HCT116 (cell line): ENCODE data around the gene TMEM237. TPM values are rescaled to one million over a fixed set of nuclear protein-coding genes. Genes with fewer than 3 reads are reported as not detected.
A peak's percentile ranks its signal among the peaks of the same experiment; 100 is the strongest.

Source experiments
- ATAC-seq: fragments of 200-7000 bp; cut with Tn5 transposase; 2 replicates; pipeline ENCODE4 v1.9.1; 2020; ENCODE audit warnings: mild to moderate bottlenecking, moderate library complexity
- BruUV-seq: library from RNA; stranded (reverse); fragments of 400-500 nt; replicated peaks from 2 replicates; lab custom pipeline; 2021; lab: Mats Ljungman, UMichigan
- CTCF ChIA-PET: fragments of 300-600 bp; sonication (Branson Sonifier 250); formaldehyde crosslinking; loops from one replicate; lab custom pipeline; 2021; ENCODE audit warnings: antibody characterized with exemption; lab: Charles Lee
- POLR2A ChIA-PET: fragments of 300-600, 350-600 bp; sonication (Branson Sonifier 250); formaldehyde crosslinking; loops from one replicate; lab custom pipeline; 2021; ENCODE audit warnings: antibody characterized with exemption; lab: Charles Lee
- RAD21 ChIA-PET, 2 experiments: fragments of 300-600 bp; sonication (Branson Sonifier 250); formaldehyde crosslinking; loops; one replicate each; lab custom pipeline; 2023; ENCODE audit warnings: low total read pairs in 2 of 2; ENCODE audit not compliant: uncharacterized antibody in 2 of 2, unreplicated experiment in 2 of 2, low non-redundant PET in 1 of 2; lab: Charles Lee
- DNase-seq: peaks from one replicate; pipeline ENCODE4 v3.0.0-alpha.2; 2010; ENCODE audit warnings: low read depth, low spot score
- H2AFZ ChIP-seq: fragments of 200-600 bp; shearing (Covaris generic), sonication (generic); 2 replicates; pipeline ENCODE4 v1.6.1; 2017; ENCODE audit warnings: low read depth, mixed run types, mixed read lengths, antibody characterized with exemption, low read length; ENCODE audit not compliant: poor library complexity, severe bottlenecking
- H3K27ac ChIP-seq: 2 replicates; pipeline ENCODE4 v1.5.1; 2012; ENCODE audit warnings: low read depth, low read length
- H3K27me3 ChIP-seq: fragments of 200-600 bp; sonication (generic); 2 replicates; pipeline ENCODE4 v1.6.1; 2016; ENCODE audit warnings: mixed run types, low read length, mixed read lengths; ENCODE audit not compliant: insufficient read depth
- H3K36me3 ChIP-seq, 2 experiments: fragments of 200-500 bp in 1 of 2; fragments of 200-600 bp in 1 of 2; sonication (Bioruptor generic) in 1 of 2; sonication (generic) in 1 of 2; 2 replicates each; pipeline versions ENCODE4 v1.5.1 to v1.6.1; 2014 to 2016; ENCODE audit warnings: low read length in 2 of 2, inconsistent platforms in 1 of 2, mixed read lengths in 1 of 2, mixed run types in 1 of 2; ENCODE audit not compliant: insufficient read depth in 2 of 2, control insufficient read depth in 1 of 2
- H3K4me1 ChIP-seq, 2 experiments: fragments of 200-600 bp in 1 of 2; sonication (generic) in 1 of 2; 2 replicates each; pipeline versions ENCODE4 v1.5.1 to v1.6.1; 2012 to 2017; ENCODE audit warnings: low read length in 2 of 2, inconsistent platforms in 1 of 2, mild to moderate bottlenecking in 1 of 2, mixed read lengths in 1 of 2, mixed run types in 1 of 2, moderate library complexity in 1 of 2; ENCODE audit not compliant: insufficient read depth in 2 of 2, control insufficient read depth in 1 of 2
- H3K4me2 ChIP-seq: fragments of 200-600 bp; sonication (generic); 2 replicates; pipeline ENCODE4 v1.6.1; 2017; ENCODE audit warnings: mixed run types, low read length, mixed read lengths
- H3K4me3 ChIP-seq, 2 experiments: fragments of 200-600 bp in 1 of 2; sonication (generic) in 1 of 2; replicated peaks in 1 of 2; 2 replicates each; pipeline ENCODE4 v1.5.1; 2011 to 2016; ENCODE audit warnings: low read length in 2 of 2, control low read depth in 1 of 2, low read depth in 1 of 2, mild to moderate bottlenecking in 1 of 2, mixed read lengths in 1 of 2, mixed run types in 1 of 2
- H3K79me2 ChIP-seq: fragments of 200-600 bp; sonication (generic); 2 replicates; pipeline ENCODE4 v1.6.1; 2017; ENCODE audit warnings: mild to moderate bottlenecking, mixed run types, low read length, moderate library complexity, mixed read lengths; ENCODE audit not compliant: insufficient read depth
- H3K9ac ChIP-seq: fragments of 200-600 bp; sonication (generic); 2 replicates; pipeline ENCODE4 v1.6.1; 2016; ENCODE audit warnings: low read length, mixed read lengths
- H3K9me2 ChIP-seq: fragments of 200-600 bp; sonication (generic), shearing (Covaris generic); 2 replicates; pipeline ENCODE4 v1.6.1; 2017; ENCODE audit warnings: mixed run types, mild to moderate bottlenecking, moderate library complexity; ENCODE audit not compliant: insufficient read depth
- H3K9me3 ChIP-seq, 2 experiments: fragments of 200-500 bp in 1 of 2; fragments of 200-600 bp in 1 of 2; sonication (Bioruptor generic) in 1 of 2; sonication (generic) in 1 of 2; 2 replicates each; pipeline ENCODE4 v1.6.1; 2014 to 2017; ENCODE audit warnings: low read length in 2 of 2, mixed read lengths in 2 of 2, inconsistent platforms in 1 of 2, low read depth in 1 of 2, mild to moderate bottlenecking in 1 of 2, mixed run types in 1 of 2, moderate library complexity in 1 of 2; ENCODE audit not compliant: control insufficient read depth in 1 of 2, insufficient read depth in 1 of 2
- H4K20me1 ChIP-seq: fragments of 200-600 bp; sonication (generic), shearing (Covaris generic); 2 replicates; pipeline ENCODE4 v1.6.1; 2017; ENCODE audit warnings: mixed run types, mild to moderate bottlenecking, moderate library complexity; ENCODE audit not compliant: insufficient read depth
- CEBPB ChIP-seq: IDR thresholded peaks from 2 replicates; pipeline ENCODE4 v1.6.1; 2012; ENCODE audit warnings: low read depth
- EGR1 ChIP-seq: IDR thresholded peaks from 2 replicates; pipeline ENCODE4 v1.6.1; 2012; ENCODE audit warnings: low read depth
- EZH2 ChIP-seq: fragments of 200-600 bp; sonication (generic); IDR thresholded peaks from 2 replicates; pipeline ENCODE4 v1.6.1; 2017; ENCODE audit warnings: antibody characterized with exemption, mixed run types
- EZH2phosphoT487 ChIP-seq: fragments of 200-600 bp; IDR thresholded peaks from 2 replicates; pipeline ENCODE4 v1.6.1; 2018; ENCODE audit warnings: antibody characterized with exemption, borderline replicate concordance
- JUND ChIP-seq: IDR thresholded peaks from 2 replicates; pipeline ENCODE4 v1.6.1; 2012
- RAD21 ChIP-seq: IDR thresholded peaks from 2 replicates; pipeline ENCODE4 v1.6.1; 2012; ENCODE audit warnings: low read depth, mild to moderate bottlenecking
- SP1 ChIP-seq: IDR thresholded peaks from 2 replicates; pipeline ENCODE4 v1.6.1; 2012; ENCODE audit warnings: low read depth
- SRF ChIP-seq: IDR thresholded peaks from 2 replicates; pipeline ENCODE4 v1.6.1; 2012; ENCODE audit warnings: low read depth
- TCF7L2 ChIP-seq: IDR thresholded peaks from 2 replicates; pipeline ENCODE4 v1.7.0; 2011; ENCODE audit warnings: borderline replicate concordance, inconsistent platforms; ENCODE audit not compliant: insufficient read depth, insufficient read length; ENCODE audit errors: extremely low read depth
- ZFX ChIP-seq: fragments of 450-650 bp; IDR thresholded peaks from 2 replicates; pipeline ENCODE4 v1.6.1; 2017
- ZNF274 ChIP-seq: fragments of 200-500 bp; sonication (Bioruptor generic); IDR thresholded peaks from 2 replicates; pipeline ENCODE4 v1.6.1; 2014; ENCODE audit warnings: mild to moderate bottlenecking, low read depth, low read length, inconsistent platforms
- intact Hi-C: fragments of 100-400 bp; cut with micrococcal nuclease; formaldehyde crosslinking; loops from 2 replicates; pipeline ENCODE4 v1.10.0; 2022
- total RNA-seq: library from RNA; stranded (reverse); gene quantifications from one replicate; pipeline ENCODE4 v1.2.1, GENCODE V29; 2021; ENCODE audit not compliant: unreplicated experiment
- TF ChIP-seq, protein P1 (sequence below): IDR thresholded peaks from 2 replicates; pipeline ENCODE4 v1.6.1; 2011; ENCODE audit warnings: mild to moderate bottlenecking, low read length, moderate library complexity; ENCODE audit not compliant: insufficient replicate concordance; ENCODE audit errors: extremely low read depth
- TF ChIP-seq, protein P2 (sequence below): IDR thresholded peaks from 2 replicates; pipeline ENCODE4 v1.6.1; 2012; ENCODE audit warnings: low read depth
- TF ChIP-seq, protein P3 (sequence below): IDR thresholded peaks from 2 replicates; pipeline ENCODE4 v1.6.1; 2012
- TF ChIP-seq, protein P4 (sequence below), 3 experiments: fragments of 200-600 bp in 1 of 3; sonication (generic) in 1 of 3; IDR thresholded peaks in 2 of 3; conservative IDR thresholded peaks in 1 of 3; 2 replicates each; pipeline ENCODE4 v1.5.1; 2012 to 2017; ENCODE audit warnings: low read depth in 2 of 3, low read length in 2 of 3, antibody characterized with exemption in 1 of 3, borderline replicate concordance in 1 of 3, control low read depth in 1 of 3, mild to moderate bottlenecking in 1 of 3, mixed read lengths in 1 of 3, mixed run types in 1 of 3, moderate library complexity in 1 of 3; ENCODE audit not compliant: insufficient read depth in 1 of 3

TMEM237 gene
- total RNA-seq, 1 experiment from 2014 or later = 29.4 TPM

DNA sequence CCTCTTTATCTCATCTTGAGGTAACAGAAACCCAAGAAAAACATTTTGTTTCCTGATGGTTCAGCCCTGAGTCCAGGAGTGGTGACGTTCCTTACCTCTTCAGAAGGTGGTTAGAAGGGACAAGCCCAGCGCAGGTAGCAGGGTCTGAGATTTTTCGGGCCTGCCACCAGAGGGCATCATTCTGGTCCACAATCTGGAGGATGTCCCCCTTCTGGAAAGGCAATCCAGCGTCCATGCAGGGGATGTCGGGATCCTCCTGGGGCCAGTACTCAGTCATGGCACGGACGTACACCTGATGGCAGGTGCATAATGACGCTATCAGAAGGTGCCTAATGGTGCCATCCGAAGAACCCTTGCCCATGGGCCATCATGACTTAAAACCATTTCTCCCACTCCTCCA is 37.4 kb upstream of the TMEM237 start:
- H3K9me3 ChIP-seq = no peaks in the 10 kb centered on the region
- CTCF ChIA-PET = no interaction called here
- H3K9ac ChIP-seq = no peak overlapping the region
- POLR2A ChIA-PET = no interaction called here
- no peak overlapping the region for H3K27ac ChIP-seq
- TF ChIP-seq EGR1 (no peak), SRF (no peak), TCF7L2 (no peak), ZFX (no peak), SP1 (no peak), JUND (no peak), EZH2phosphoT487 (no peak), RAD21 (peak; percentile 51), EZH2 (no peak), CEBPB (no peak), ZNF274 (no peak)
- TF ChIP-seq, protein P1, sequence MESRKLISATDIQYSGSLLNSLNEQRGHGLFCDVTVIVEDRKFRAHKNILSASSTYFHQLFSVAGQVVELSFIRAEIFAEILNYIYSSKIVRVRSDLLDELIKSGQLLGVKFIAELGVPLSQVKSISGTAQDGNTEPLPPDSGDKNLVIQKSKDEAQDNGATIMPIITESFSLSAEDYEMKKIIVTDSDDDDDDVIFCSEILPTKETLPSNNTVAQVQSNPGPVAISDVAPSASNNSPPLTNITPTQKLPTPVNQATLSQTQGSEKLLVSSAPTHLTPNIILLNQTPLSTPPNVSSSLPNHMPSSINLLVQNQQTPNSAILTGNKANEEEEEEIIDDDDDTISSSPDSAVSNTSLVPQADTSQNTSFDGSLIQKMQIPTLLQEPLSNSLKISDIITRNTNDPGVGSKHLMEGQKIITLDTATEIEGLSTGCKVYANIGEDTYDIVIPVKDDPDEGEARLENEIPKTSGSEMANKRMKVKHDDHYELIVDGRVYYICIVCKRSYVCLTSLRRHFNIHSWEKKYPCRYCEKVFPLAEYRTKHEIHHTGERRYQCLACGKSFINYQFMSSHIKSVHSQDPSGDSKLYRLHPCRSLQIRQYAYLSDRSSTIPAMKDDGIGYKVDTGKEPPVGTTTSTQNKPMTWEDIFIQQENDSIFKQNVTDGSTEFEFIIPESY = no peak
- TF ChIP-seq, protein P2, sequence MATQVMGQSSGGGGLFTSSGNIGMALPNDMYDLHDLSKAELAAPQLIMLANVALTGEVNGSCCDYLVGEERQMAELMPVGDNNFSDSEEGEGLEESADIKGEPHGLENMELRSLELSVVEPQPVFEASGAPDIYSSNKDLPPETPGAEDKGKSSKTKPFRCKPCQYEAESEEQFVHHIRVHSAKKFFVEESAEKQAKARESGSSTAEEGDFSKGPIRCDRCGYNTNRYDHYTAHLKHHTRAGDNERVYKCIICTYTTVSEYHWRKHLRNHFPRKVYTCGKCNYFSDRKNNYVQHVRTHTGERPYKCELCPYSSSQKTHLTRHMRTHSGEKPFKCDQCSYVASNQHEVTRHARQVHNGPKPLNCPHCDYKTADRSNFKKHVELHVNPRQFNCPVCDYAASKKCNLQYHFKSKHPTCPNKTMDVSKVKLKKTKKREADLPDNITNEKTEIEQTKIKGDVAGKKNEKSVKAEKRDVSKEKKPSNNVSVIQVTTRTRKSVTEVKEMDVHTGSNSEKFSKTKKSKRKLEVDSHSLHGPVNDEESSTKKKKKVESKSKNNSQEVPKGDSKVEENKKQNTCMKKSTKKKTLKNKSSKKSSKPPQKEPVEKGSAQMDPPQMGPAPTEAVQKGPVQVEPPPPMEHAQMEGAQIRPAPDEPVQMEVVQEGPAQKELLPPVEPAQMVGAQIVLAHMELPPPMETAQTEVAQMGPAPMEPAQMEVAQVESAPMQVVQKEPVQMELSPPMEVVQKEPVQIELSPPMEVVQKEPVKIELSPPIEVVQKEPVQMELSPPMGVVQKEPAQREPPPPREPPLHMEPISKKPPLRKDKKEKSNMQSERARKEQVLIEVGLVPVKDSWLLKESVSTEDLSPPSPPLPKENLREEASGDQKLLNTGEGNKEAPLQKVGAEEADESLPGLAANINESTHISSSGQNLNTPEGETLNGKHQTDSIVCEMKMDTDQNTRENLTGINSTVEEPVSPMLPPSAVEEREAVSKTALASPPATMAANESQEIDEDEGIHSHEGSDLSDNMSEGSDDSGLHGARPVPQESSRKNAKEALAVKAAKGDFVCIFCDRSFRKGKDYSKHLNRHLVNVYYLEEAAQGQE = no peak
- TF ChIP-seq, protein P3, sequence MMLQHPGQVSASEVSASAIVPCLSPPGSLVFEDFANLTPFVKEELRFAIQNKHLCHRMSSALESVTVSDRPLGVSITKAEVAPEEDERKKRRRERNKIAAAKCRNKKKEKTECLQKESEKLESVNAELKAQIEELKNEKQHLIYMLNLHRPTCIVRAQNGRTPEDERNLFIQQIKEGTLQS = no peak
- TF ChIP-seq, protein P4, sequence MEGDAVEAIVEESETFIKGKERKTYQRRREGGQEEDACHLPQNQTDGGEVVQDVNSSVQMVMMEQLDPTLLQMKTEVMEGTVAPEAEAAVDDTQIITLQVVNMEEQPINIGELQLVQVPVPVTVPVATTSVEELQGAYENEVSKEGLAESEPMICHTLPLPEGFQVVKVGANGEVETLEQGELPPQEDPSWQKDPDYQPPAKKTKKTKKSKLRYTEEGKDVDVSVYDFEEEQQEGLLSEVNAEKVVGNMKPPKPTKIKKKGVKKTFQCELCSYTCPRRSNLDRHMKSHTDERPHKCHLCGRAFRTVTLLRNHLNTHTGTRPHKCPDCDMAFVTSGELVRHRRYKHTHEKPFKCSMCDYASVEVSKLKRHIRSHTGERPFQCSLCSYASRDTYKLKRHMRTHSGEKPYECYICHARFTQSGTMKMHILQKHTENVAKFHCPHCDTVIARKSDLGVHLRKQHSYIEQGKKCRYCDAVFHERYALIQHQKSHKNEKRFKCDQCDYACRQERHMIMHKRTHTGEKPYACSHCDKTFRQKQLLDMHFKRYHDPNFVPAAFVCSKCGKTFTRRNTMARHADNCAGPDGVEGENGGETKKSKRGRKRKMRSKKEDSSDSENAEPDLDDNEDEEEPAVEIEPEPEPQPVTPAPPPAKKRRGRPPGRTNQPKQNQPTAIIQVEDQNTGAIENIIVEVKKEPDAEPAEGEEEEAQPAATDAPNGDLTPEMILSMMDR (IDR thresholded peaks at IDR 0.05 in 2 of 3, conservative IDR thresholded peaks at IDR 0.05 in 1 of 3; ENCODE audit: borderline replicate concordance in 1 of 3, insufficient read depth in 1 of 3, low read depth in 2 of 3, low read length in 2 of 3) = peak; percentile 84 to 85 (median 85)
- TF ChIP-seq, all 23 proteins: peak for 2
- Histone ChIP-seq H3K79me2 (no peaks in the 10 kb centered on the region), H3K4me2 (no peak overlapping the region), H3K36me3 (no peaks in the 10 kb centered on the region), H4K20me1 (no peaks in the 10 kb centered on the region), H3K4me3 (no peak overlapping the region), H3K9me2 (no peaks in the 10 kb centered on the region), H2AFZ (peak overlapping the region; percentile 75), H3K27me3 (no peaks in the 10 kb centered on the region), H3K4me1 (no peaks in the 10 kb centered on the region)
- RAD21 ChIA-PET = no interaction called here
- ATAC-seq = peak; percentile 100
- peak; percentile 60 for DNase-seq
- intact Hi-C loops = loop anchor here (2.0 to 5.0 kb wide), 2 partner anchors 444 to 497 kb away; no protein-coding TSS in a partner anchor
- no TSS peak for BruUV-seq
